ENCODE measurements around the gene RNF217. TPM values are rescaled to one million over a fixed set of nuclear protein-coding genes. Genes with fewer than 3 reads are reported as not detected.

The RNF217 gene
- polyA plus RNA-seq, 1 experiment = 18.6 TPM

DNA sequence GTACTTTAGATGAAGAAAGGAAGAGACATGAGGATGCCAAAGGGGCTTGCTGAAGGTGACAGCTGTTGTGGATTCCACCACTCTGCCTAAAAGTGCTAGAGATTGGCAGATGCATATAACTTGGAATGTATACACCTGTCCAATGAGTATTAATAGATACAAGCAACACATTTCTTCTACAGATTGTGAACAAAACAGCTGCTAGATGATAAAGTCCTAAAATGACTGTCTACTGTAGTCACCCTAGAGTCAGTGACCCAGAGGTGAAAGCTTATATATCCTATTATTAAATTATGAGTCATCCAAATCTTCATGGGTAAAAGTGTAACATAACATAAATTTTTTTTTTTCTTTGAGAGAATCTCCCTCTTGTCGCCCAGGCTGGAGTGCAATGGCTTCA lies 5.2 kb downstream of the RNF217 start:
- ChIA-PET CTCF (no interaction called here), POLR2A (interaction anchor here (0.6 to 0.7 kb wide), 2 partner anchors 175 to 334 kb away, joined by 4 read pairs; no protein-coding TSS in a partner anchor)

DNA sequence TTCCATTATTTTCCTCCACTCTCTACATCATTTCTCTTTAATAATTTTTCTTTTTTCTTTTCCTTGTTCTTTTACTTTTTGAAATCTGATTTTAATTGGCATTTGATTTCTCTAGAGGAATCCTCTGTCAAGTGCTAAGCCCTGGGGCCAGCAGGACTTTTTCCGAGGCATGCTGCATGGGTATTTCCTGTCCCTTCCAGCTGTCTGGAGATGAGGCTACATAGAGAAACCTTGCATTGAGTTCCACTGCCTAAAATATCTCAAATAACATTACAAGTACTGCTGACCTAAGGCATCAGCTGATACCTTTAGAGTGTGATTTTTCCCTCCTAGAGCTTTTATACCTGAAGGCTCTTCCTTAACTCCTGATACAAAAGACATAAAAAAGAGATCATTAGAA lies 6.2 kb downstream of the RNF217 start:
- no peaks in the 10 kb centered on the region for H3K27me3 ChIP-seq (ENCODE audit: control insufficient read depth, insufficient read depth, low read length)
- H3K36me3 ChIP-seq (ENCODE audit: control insufficient read depth, insufficient read depth, low read length) = peaks cover 4% of the 10 kb centered on the region
- TF ChIP-seq, protein P1, sequence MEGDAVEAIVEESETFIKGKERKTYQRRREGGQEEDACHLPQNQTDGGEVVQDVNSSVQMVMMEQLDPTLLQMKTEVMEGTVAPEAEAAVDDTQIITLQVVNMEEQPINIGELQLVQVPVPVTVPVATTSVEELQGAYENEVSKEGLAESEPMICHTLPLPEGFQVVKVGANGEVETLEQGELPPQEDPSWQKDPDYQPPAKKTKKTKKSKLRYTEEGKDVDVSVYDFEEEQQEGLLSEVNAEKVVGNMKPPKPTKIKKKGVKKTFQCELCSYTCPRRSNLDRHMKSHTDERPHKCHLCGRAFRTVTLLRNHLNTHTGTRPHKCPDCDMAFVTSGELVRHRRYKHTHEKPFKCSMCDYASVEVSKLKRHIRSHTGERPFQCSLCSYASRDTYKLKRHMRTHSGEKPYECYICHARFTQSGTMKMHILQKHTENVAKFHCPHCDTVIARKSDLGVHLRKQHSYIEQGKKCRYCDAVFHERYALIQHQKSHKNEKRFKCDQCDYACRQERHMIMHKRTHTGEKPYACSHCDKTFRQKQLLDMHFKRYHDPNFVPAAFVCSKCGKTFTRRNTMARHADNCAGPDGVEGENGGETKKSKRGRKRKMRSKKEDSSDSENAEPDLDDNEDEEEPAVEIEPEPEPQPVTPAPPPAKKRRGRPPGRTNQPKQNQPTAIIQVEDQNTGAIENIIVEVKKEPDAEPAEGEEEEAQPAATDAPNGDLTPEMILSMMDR (IDR thresholded peaks at IDR 0.05; ENCODE audit: insufficient read depth, low read depth, low read length) = no peak
- no peak for DNase-seq (ENCODE audit: low read depth)
- POLR2A ChIA-PET = interaction anchor here (0.6 kb wide), 1 partner anchor 333 kb away, joined by 4 read pairs; no protein-coding TSS in a partner anchor
- CTCF ChIA-PET = no interaction called here
- H3K4me3 ChIP-seq (ENCODE audit: low read depth, low read length) = no peak overlapping the region

More for the DNA sequence above, 5.2 kb downstream of the RNF217 start:
- Histone ChIP-seq H3K36me3 (ENCODE audit: control insufficient read depth, insufficient read depth, low read length) (peaks cover 4% of the 10 kb centered on the region), H3K4me3 (ENCODE audit: low read depth, low read length) (no peak overlapping the region), H3K27me3 (ENCODE audit: control insufficient read depth, insufficient read depth, low read length) (no peaks in the 10 kb centered on the region)
- DNase-seq (ENCODE audit: low read depth) = no peak
- TF ChIP-seq, protein P1 (IDR thresholded peaks at IDR 0.05; ENCODE audit: insufficient read depth, low read depth, low read length) = no peak

DNA sequence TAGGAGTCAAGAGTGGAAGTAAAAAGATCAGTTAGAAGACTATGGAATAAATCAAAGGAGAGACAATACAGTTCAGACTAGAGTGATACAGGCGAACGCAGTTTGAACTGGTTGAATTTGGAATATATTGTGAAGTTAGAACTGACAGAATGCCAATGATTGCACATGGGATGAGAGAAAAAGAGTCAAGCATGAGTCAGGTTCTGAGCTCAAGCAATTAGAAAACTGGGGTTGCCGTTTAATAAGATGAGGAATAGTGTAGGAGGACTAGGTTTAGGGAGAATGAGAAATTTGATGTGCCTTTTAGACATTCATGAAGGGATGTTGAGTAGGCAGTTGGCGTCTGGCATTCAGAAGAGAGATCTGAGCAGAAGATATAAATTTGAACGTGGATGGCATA lies 8.0 kb downstream of the RNF217 start:
- TF ChIP-seq, protein P1 (IDR thresholded peaks at IDR 0.05; ENCODE audit: insufficient read depth, low read depth, low read length) = no peak

DNA sequence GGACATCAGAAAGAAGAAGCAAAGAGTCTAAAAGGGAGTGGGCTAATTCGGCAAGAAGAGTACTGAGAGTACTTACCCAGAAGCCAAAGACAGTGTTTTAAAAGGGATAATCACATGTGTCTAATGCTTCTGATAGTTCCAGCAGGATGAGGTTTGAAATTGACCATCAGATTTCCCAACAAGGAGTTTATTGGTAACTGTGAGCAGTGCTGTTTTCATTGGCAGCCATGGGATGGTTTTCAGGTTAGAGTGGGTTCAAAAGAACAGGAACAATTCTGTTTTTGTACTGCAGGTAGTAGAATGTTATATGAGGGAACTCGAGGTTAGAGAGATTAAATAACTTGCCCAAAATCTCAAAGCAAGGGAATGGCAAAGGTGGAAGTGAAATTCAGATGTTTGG lies 8.5 kb downstream of the RNF217 start:
- Histone ChIP-seq H3K4me3 (ENCODE audit: low read depth, low read length) (no peak overlapping the region), H3K36me3 (ENCODE audit: control insufficient read depth, insufficient read depth, low read length) (peaks cover 6% of the 10 kb centered on the region), H3K27me3 (ENCODE audit: control insufficient read depth, insufficient read depth, low read length) (no peaks in the 10 kb centered on the region)
- ChIA-PET CTCF (interaction anchor here (0.8 kb wide), 1 partner anchor 15 kb away, joined by 3 read pairs; no protein-coding TSS in a partner anchor), POLR2A (interaction anchor here (0.6 kb wide), 1 partner anchor 819 kb away, joined by 4 read pairs; no protein-coding TSS in a partner anchor)
- TF ChIP-seq, protein P1 (IDR thresholded peaks at IDR 0.05; ENCODE audit: insufficient read depth, low read depth, low read length) = no peak
- no peak for DNase-seq (ENCODE audit: low read depth)

More for the DNA sequence above, 8.0 kb downstream of the RNF217 start:
- Histone ChIP-seq H3K36me3 (ENCODE audit: control insufficient read depth, insufficient read depth, low read length) (peaks cover 6% of the 10 kb centered on the region), H3K27me3 (ENCODE audit: control insufficient read depth, insufficient read depth, low read length) (no peaks in the 10 kb centered on the region), H3K4me3 (ENCODE audit: low read depth, low read length) (no peak overlapping the region)
- POLR2A ChIA-PET = no interaction called here
- no peak for DNase-seq (ENCODE audit: low read depth)
- CTCF ChIA-PET = interaction anchor here (1.3 kb wide), 1 partner anchor 143 kb away, joined by 4 read pairs; no protein-coding TSS in a partner anchor

DNA sequence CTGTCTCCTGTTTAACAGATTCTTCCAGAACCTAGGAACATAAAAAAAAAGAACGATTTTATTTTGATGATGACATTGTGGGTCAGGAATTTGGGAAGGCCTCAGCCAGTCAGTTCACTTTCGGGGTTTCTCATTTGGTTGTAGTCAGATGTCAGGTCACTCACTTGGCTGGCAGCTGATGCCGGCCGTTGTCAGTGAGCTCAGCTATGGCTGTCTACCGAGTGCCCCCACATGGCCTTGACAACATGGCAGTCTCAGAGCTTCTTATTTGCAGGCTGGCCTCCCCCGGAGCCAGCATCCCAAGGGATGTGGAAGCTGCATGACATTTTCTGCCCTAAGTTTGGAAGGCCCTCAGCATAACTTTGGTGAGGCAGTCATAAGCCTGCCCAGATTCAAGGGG lies 11.5 kb downstream of the RNF217 start:
- TF ChIP-seq, protein P1 (IDR thresholded peaks at IDR 0.05; ENCODE audit: insufficient read depth, low read depth, low read length) = no peak
- Histone ChIP-seq H3K4me3 (ENCODE audit: low read depth, low read length) (no peak overlapping the region), H3K27me3 (ENCODE audit: control insufficient read depth, insufficient read depth, low read length) (no peaks in the 10 kb centered on the region), H3K36me3 (ENCODE audit: control insufficient read depth, insufficient read depth, low read length) (peaks cover 12% of the 10 kb centered on the region)
- ChIA-PET CTCF (interaction anchor here (1.4 kb wide), 2 partner anchors 10 to 140 kb away, joined by 3 to 4 read pairs; no protein-coding TSS in a partner anchor), POLR2A (no interaction called here)
- no peak for DNase-seq (ENCODE audit: low read depth)

Measured in BJ (cell line).